GM10248 (cell line): ENCODE measurements around the gene IL22RA2.
A peak's percentile ranks its signal among the peaks of the same experiment; 100 is the strongest.

Experiments used
- CTCF ChIA-PET: fragments of 300-600 bp; sonication (Branson Sonifier 250); formaldehyde crosslinking; extraction: SDS; loops from one replicate; lab custom pipeline; 2021; ENCODE audit warnings: antibody characterized with exemption; lab: Yijun Ruan, JAX
- POLR2A ChIA-PET: fragments of 350-650 bp; sonication (Branson Sonifier 250); formaldehyde crosslinking; extraction: SDS; loops from one replicate; lab custom pipeline; 2020; ENCODE audit warnings: antibody characterized with exemption; lab: Yijun Ruan, JAX
- DNase-seq: peaks from one replicate; pipeline ENCODE4 v3.0.0; 2012; ENCODE audit errors: extremely low spot score
- TF ChIP-seq, protein P1 (sequence below): IDR thresholded peaks from 2 replicates; pipeline ENCODE4 v1.5.1; 2012; ENCODE audit warnings: mild to moderate bottlenecking, low read depth; ENCODE audit errors: extremely low read depth, missing control alignments, control extremely low read depth

The IL22RA2 gene

DNA sequence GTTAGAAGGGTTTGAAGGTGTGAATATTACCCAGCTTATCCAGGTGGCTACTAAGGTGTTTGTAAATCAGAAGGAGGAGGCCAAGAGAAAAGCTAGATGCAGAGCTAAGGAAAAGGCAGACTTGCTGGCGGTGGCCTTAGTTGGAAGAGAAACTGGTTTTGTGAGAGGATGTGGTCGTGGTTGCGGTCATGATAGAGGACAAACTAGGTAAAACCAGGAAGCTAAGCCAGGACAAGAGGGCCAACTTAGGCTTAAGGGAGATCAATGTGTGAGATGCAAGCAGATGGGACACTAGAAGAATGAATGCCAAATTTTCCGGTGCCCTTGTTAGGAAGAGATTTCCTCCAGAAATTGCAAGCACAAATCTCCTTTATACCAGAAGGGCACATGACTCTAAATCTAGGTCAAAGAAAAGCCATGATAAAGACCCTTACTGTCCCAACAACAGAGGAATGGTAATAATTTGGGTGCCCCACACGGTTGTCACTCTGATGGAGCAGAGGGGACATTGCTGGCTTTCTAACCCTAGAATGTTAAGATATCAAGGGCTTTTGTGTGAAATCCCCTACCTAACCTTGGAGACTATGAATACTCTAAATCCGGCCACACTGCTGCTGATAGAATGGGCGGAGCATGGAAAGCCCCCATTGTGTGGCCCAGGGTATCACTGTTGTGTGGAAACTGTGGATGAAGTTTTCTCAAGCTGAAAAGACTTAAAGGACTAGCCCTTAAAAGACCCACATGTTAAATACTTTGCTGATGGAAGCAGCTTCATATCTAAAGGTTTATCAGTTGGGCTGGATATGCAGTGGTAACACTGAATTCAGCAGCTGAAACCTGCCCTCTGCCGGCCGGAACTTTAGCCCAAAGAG lies 7.8 kb downstream of the IL22RA2 start:
- DNase-seq = peak; percentile 24
- ChIA-PET POLR2A (interaction anchor here (1.4 kb wide), 1 partner anchor 50 kb away, joined by 5 read pairs; no protein-coding TSS in a partner anchor), CTCF (interaction anchor here (0.5 to 9.5 kb wide), 48 partner anchors 11 to 559 kb away, joined by 3 to 155 read pairs (median 5); no protein-coding TSS in a partner anchor)
- TF ChIP-seq, protein P1, sequence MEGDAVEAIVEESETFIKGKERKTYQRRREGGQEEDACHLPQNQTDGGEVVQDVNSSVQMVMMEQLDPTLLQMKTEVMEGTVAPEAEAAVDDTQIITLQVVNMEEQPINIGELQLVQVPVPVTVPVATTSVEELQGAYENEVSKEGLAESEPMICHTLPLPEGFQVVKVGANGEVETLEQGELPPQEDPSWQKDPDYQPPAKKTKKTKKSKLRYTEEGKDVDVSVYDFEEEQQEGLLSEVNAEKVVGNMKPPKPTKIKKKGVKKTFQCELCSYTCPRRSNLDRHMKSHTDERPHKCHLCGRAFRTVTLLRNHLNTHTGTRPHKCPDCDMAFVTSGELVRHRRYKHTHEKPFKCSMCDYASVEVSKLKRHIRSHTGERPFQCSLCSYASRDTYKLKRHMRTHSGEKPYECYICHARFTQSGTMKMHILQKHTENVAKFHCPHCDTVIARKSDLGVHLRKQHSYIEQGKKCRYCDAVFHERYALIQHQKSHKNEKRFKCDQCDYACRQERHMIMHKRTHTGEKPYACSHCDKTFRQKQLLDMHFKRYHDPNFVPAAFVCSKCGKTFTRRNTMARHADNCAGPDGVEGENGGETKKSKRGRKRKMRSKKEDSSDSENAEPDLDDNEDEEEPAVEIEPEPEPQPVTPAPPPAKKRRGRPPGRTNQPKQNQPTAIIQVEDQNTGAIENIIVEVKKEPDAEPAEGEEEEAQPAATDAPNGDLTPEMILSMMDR = peak; percentile 71

DNA sequence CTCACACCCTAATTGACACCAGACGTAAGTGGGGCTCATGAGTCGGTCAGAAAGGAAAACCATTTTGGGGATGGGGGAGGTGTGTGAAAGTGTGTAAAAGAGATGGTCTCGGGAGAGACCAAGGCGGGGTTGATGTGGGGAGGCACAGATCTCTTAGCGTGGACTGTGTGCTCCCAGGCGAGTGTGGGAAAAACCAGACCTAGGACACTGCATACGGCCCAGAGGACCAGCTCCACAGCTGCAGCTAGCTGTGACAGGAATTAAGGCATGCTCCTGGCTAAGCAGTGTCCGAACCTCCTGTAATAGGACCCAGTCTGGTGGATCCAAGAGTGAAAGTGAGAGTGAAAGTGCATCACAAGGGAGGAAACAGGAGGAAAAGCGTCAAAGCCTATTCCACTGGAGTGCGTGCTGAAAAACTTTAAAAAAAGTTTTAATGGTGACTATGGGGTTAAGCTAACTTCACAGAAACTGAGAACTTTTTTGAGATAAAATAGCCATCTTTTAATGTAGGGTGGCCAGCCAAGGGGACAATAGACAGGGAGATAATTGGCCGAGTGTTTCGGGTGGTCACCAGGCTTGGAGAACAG lies 9.6 kb downstream of the IL22RA2 start:
- CTCF ChIA-PET = interaction anchor here (3.5 to 9.5 kb wide), 4 partner anchors 13 to 87 kb away, joined by 12 to 155 read pairs (median 36); no protein-coding TSS in a partner anchor
- TF ChIP-seq, protein P1 = no peak
- POLR2A ChIA-PET = no interaction called here
- DNase-seq = no peak

DNA sequence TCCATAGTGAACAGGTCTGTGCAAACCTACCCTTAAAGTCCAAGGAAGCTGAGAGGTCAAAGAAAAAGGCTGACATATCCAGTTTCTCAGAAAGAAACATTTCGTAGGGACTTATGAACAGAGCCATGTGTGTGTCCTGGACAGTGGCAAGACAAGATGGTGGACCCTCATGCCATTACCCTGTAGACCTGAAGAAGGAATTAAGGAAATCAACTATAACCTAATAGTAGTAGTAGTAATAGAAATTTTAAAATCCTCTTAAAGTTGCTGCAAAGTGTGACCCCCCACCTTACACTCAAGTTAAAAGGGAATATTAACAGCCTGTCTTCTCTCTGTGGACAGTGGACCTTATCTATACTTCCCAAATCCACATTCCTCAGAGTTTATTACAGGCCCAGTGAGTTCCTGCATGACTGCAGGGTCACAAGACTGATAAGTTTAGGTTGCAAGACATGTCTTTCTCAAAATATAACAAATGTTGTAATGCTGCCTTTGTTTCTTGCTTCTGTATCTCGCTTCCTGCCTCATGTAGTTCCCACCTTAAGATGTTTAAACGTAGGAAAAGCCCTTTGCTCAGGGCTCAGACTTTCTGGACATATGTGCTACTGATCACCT lies 10.6 kb downstream of the IL22RA2 start:
- CTCF ChIA-PET = interaction anchor here (1.0 to 1.8 kb wide), 4 partner anchors 12 to 69 kb away, joined by 3 to 13 read pairs (median 4); no protein-coding TSS in a partner anchor
- TF ChIP-seq, protein P1 = no peak
- POLR2A ChIA-PET = no interaction called here
- DNase-seq = no peak

DNA sequence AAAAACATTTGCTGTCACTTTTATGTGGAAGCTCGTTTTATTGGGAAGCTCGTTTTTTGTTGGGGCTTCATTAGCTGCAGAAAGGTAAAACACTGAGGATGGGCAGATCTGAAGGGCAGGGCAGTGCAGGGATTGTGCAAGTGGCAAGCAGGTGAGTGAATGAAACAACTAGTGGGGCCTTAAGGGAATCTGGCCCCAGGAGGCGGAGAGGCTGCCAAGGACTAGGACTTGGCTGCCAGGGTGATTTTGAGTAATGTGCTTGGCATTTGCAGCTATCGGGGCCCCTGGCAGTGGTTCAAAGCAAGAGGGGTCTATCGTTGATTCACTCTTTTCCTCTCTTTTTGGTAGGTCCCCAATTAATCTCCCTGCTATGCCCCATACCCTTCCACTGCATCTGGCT lies 11.5 kb downstream of the IL22RA2 start:
- DNase-seq = no peak
- CTCF ChIA-PET = interaction anchor here (0.9 to 2.5 kb wide), 11 partner anchors 13 to 479 kb away, joined by 3 to 13 read pairs (median 4); no protein-coding TSS in a partner anchor
- POLR2A ChIA-PET = no interaction called here
- TF ChIP-seq, protein P1 = no peak

GRCh38 chr6:137160763-137161162 lies 12.7 kb downstream of the IL22RA2 start:
- TF ChIP-seq, protein P1 = no peak
- POLR2A ChIA-PET = no interaction called here
- CTCF ChIA-PET = interaction anchor here (1.0 to 2.5 kb wide), 9 partner anchors 9 to 481 kb away, joined by 3 to 7 read pairs (median 4); no protein-coding TSS in a partner anchor
- no peak for DNase-seq

DNA sequence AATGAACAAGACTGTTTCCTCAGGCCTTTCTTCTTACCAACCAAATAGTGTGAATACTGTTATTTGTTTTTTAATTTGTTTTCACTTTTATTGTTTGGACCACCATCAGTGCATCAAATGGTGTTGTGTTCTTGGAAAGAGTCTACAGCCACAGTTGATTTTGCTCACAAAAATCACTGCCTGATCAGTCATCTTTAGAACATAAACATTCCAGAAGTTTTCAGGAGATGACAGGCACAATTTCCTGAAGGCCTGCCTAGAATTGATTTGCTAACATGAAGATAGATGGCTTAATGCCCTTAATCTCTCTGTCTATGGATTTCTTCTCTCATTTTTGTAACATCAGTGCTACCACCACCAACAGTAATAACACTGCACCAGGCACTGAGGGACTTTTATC lies 13.5 kb downstream of the IL22RA2 start:
- DNase-seq = no peak
- ChIA-PET POLR2A (no interaction called here), CTCF (interaction anchor here (1.1 to 2.5 kb wide), 5 partner anchors 10 to 66 kb away, joined by 3 to 7 read pairs (median 4); no protein-coding TSS in a partner anchor)
- TF ChIP-seq, protein P1 = no peak
